ENCODE measurements around the gene HSD11B1. TPM values are rescaled to one million over a fixed set of nuclear protein-coding genes. Genes with fewer than 3 reads are reported as not detected.

The HSD11B1 gene
- total RNA-seq (100 to 1,000 TPM in 1 of 2 donors, under 1 TPM in 1; 0.09 to 226 TPM), polyA plus RNA-seq (100 to 1,000 TPM; 381 to 488 TPM)

- peak within 1 kb of the TSS; percentile 58 to 81 (median 77) for H3K4me3 ChIP-seq (ENCODE audit: low read depth in 1 of 3, low read length in 3 of 3)
- DNase-seq (ENCODE audit: low spot score): no peak
- H3K27ac ChIP-seq (ENCODE audit: low read depth in 1 of 2, low read length in 2 of 2): peak within 1 kb of the TSS; percentile 91 to 96
- H3K27me3 ChIP-seq (ENCODE audit: control insufficient read depth in 4 of 4, insufficient read depth in 4 of 4, low read length in 3 of 4): no peaks in the 10 kb centered on the region
- peaks cover 3 to 54% (median 39%) of the 10 kb centered on the region in 4 donors for H3K4me1 ChIP-seq (ENCODE audit: control insufficient read depth in 4 of 4, insufficient read depth in 4 of 4, low read length in 3 of 4)
- TF ChIP-seq YY1 (IDR thresholded peaks at IDR 0.05) (peak; percentile 90), HNF4A (conservative IDR thresholded peaks at IDR 0.05) (peak; percentile 80 to 82), NR2F2 (IDR thresholded peaks at IDR 0.05) (peak; percentile 41), FOXA1 (IDR thresholded peaks at IDR 0.05) (peak; percentile 73), RAD21 (IDR thresholded peaks at IDR 0.05) (peak; percentile 64 to 68), FOXA2 (IDR thresholded peaks at IDR 0.05) (peak; percentile 81), SP1 (IDR thresholded peaks at IDR 0.05) (peak; percentile 75), EGR1 (IDR thresholded peaks at IDR 0.05; ENCODE audit: low read depth in 2 of 2) (peak; percentile 48 to 87), REST (IDR thresholded peaks at IDR 0.05) (peak; percentile 95), JUND (IDR thresholded peaks at IDR 0.05) (peak; percentile 66 to 77), TAF1 (conservative IDR thresholded peaks at IDR 0.05) (peak; percentile 99), RXRA (IDR thresholded peaks at IDR 0.05) (peak; percentile 69 to 90), HNF4G (IDR thresholded peaks at IDR 0.05) (peak; percentile 17), GABPA (IDR thresholded peaks at IDR 0.05 in 1 of 2, conservative IDR thresholded peaks at IDR 0.05 in 1 of 2) (no peak), ZBTB33 (IDR thresholded peaks at IDR 0.05) (peak; percentile 84)
- TF ChIP-seq, protein P1, sequence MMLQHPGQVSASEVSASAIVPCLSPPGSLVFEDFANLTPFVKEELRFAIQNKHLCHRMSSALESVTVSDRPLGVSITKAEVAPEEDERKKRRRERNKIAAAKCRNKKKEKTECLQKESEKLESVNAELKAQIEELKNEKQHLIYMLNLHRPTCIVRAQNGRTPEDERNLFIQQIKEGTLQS (IDR thresholded peaks at IDR 0.05): peak; percentile 73
- TF ChIP-seq, protein P2, sequence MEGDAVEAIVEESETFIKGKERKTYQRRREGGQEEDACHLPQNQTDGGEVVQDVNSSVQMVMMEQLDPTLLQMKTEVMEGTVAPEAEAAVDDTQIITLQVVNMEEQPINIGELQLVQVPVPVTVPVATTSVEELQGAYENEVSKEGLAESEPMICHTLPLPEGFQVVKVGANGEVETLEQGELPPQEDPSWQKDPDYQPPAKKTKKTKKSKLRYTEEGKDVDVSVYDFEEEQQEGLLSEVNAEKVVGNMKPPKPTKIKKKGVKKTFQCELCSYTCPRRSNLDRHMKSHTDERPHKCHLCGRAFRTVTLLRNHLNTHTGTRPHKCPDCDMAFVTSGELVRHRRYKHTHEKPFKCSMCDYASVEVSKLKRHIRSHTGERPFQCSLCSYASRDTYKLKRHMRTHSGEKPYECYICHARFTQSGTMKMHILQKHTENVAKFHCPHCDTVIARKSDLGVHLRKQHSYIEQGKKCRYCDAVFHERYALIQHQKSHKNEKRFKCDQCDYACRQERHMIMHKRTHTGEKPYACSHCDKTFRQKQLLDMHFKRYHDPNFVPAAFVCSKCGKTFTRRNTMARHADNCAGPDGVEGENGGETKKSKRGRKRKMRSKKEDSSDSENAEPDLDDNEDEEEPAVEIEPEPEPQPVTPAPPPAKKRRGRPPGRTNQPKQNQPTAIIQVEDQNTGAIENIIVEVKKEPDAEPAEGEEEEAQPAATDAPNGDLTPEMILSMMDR (IDR thresholded peaks at IDR 0.05; ENCODE audit: low read depth, low read length, missing input control): no peak
- TF ChIP-seq, protein P3, sequence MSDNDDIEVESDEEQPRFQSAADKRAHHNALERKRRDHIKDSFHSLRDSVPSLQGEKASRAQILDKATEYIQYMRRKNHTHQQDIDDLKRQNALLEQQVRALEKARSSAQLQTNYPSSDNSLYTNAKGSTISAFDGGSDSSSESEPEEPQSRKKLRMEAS (IDR thresholded peaks at IDR 0.05): peak; percentile 89
- H3K36me3 ChIP-seq (ENCODE audit: control insufficient read depth in 4 of 4, insufficient read depth in 3 of 4, low read depth in 1 of 4, low read length in 3 of 4): peaks cover 0 to 9% (median 4%) of the 10 kb centered on the region in 4 donors
- peak within 1 kb of the TSS; percentile 86 to 100 for H3K9ac ChIP-seq (ENCODE audit: low read depth in 1 of 2, low read length in 2 of 2)
- WGBS: 36% methylated on average over 6 of the region's 6 CpGs
- no peaks in the 10 kb centered on the region for H3K9me3 ChIP-seq (ENCODE audit: control insufficient read depth in 4 of 4, low read length in 3 of 4)
Measured at GRCh38 chr1:209704584-209704983, at the start of gene HSD11B1. Gene HSD11B1, plus strand, starts transcription at chr1:209704846. Its CDS starts 97 bp downstream, at chr1:209704943.

Data from liver (tissue), 9 donors.